Osteoblast (primary cell): ENCODE data around the gene HOMEZ. TPM values are rescaled to one million over a fixed set of nuclear protein-coding genes. Genes with fewer than 3 reads are reported as not detected.
"Not testable (repeated sequence)": the region's sequence is repeated elsewhere in the genome, so short reads cannot be mapped to it uniquely, and the experiment has no call there.

Source experiments
- DNase-seq: peaks from one replicate; pipeline ENCODE4 v3.0.0; 2011; ENCODE audit warnings: low spot score, mixed read lengths; ENCODE audit not compliant: insufficient read length; ENCODE audit errors: missing footprints
- H2AFZ ChIP-seq: 2 replicates; pipeline ENCODE4 v1.6.0; 2011; ENCODE audit warnings: mild to moderate bottlenecking, low read length
- H3K27ac ChIP-seq: 2 replicates; pipeline ENCODE4 v1.5.1; 2011; ENCODE audit warnings: mild to moderate bottlenecking, low read depth, low read length, moderate library complexity
- H3K27me3 ChIP-seq: 2 replicates; pipeline ENCODE4 v1.6.0; 2012; ENCODE audit warnings: mild to moderate bottlenecking, control low read depth, inconsistent platforms, low read length, moderate library complexity; ENCODE audit not compliant: insufficient read depth
- H3K36me3 ChIP-seq: 2 replicates; pipeline ENCODE4 v1.5.1; 2011; ENCODE audit warnings: mild to moderate bottlenecking, low read length, control low read depth, moderate library complexity; ENCODE audit not compliant: insufficient read depth
- H3K4me1 ChIP-seq: 2 replicates; pipeline ENCODE4 v1.5.1; 2011; ENCODE audit warnings: mild to moderate bottlenecking, low read length, control low read depth, moderate library complexity; ENCODE audit not compliant: insufficient read depth
- H3K4me2 ChIP-seq: 2 replicates; pipeline ENCODE4 v1.6.0; 2011; ENCODE audit warnings: mild to moderate bottlenecking, low read length; ENCODE audit not compliant: insufficient read depth
- H3K4me3 ChIP-seq: fragments of 200-600 bp; sonication (generic); 3 replicates; pipeline ENCODE4 v1.5.1; 2012; ENCODE audit warnings: mild to moderate bottlenecking, low read length, inconsistent platforms; ENCODE audit not compliant: insufficient read depth
- H3K79me2 ChIP-seq: 2 replicates; pipeline ENCODE4 v1.6.0; 2012; ENCODE audit warnings: mild to moderate bottlenecking, low read length, control low read depth, inconsistent platforms; ENCODE audit not compliant: insufficient read depth
- H3K9me3 ChIP-seq: 2 replicates; pipeline ENCODE4 v1.5.1; 2011; ENCODE audit warnings: low read depth, low read length, control low read depth
- H4K20me1 ChIP-seq: 2 replicates; pipeline ENCODE4 v1.6.0; 2012; ENCODE audit warnings: mild to moderate bottlenecking, low read length, control low read depth; ENCODE audit not compliant: insufficient read depth
- total RNA-seq: library from RNA; depleted of rRNA; stranded (reverse); fragments of >200 nt; gene quantifications from 2 replicates; pipeline ENCODE4 v1.2.3, GENCODE V29; 2012
- TF ChIP-seq, protein P1 (sequence below): IDR thresholded peaks from 2 replicates; pipeline ENCODE4 v1.5.1; 2011; ENCODE audit warnings: mild to moderate bottlenecking, low read depth, low read length, moderate library complexity; ENCODE audit errors: extremely low read depth

HOMEZ gene
- total RNA-seq, 1 donor = 5.4 TPM

DNA sequence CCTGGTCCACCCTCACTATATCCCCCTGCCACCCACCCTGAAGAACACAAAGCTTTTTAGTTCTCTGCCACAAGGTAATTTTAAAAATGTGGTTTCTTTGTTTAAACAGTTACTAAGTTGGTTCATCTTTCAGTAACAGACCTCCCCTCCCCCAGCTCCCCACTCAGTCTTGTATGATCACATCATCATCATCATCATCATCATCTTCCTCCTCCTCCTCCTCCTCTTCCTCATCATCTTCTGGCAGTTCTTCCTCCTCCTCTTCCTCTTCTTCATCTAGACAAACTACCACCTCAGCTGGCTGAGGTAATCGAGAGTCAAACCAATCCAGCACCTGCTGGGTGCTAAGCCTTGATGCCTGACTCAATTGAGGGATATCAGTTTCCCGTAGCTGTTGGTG is 10.5 kb downstream of the HOMEZ start:
- Histone ChIP-seq H4K20me1 (no peaks in the 10 kb centered on the region), H3K79me2 (no peaks in the 10 kb centered on the region), H2AFZ (no peak overlapping the region), H3K9me3 (no peaks in the 10 kb centered on the region), H3K36me3 (no peaks in the 10 kb centered on the region), H3K27ac (no peak overlapping the region), H3K27me3 (no peaks in the 10 kb centered on the region), H3K4me1 (no peaks in the 10 kb centered on the region), H3K4me3 (no peak overlapping the region), H3K4me2 (no peak overlapping the region)
- TF ChIP-seq, protein P1, sequence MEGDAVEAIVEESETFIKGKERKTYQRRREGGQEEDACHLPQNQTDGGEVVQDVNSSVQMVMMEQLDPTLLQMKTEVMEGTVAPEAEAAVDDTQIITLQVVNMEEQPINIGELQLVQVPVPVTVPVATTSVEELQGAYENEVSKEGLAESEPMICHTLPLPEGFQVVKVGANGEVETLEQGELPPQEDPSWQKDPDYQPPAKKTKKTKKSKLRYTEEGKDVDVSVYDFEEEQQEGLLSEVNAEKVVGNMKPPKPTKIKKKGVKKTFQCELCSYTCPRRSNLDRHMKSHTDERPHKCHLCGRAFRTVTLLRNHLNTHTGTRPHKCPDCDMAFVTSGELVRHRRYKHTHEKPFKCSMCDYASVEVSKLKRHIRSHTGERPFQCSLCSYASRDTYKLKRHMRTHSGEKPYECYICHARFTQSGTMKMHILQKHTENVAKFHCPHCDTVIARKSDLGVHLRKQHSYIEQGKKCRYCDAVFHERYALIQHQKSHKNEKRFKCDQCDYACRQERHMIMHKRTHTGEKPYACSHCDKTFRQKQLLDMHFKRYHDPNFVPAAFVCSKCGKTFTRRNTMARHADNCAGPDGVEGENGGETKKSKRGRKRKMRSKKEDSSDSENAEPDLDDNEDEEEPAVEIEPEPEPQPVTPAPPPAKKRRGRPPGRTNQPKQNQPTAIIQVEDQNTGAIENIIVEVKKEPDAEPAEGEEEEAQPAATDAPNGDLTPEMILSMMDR = no peak
- DNase-seq = no peak

DNA sequence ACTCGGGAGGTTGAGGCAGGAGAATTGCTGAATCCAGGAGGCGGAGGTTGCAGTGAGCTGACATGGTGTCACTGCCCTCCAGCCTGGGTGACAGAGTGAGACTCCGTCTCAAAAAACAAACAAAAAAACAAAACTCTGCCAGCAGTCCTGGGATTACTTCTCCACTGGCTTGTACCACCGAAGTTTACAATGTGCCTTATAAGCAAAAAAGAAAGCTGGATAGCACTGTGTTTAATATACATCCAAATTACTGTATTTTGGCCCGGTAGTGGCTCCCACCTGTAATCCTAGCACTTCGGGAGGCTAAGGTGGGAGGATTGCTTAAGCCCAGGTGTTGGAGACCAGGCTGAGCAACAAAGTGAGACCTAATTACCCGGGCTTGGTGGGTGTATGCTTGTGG is 16.7 kb downstream of the HOMEZ start:
- no peak for DNase-seq
- no peak overlapping the region for H3K27ac ChIP-seq
- no peaks in the 10 kb centered on the region for H4K20me1 ChIP-seq
- H3K4me3 ChIP-seq = no peak overlapping the region
- peaks cover 5% of the 10 kb centered on the region for H3K27me3 ChIP-seq
- TF ChIP-seq, protein P1 = no peak
- no peaks in the 10 kb centered on the region for H3K4me1 ChIP-seq
- no peak overlapping the region for H2AFZ ChIP-seq
- no peaks in the 10 kb centered on the region for H3K36me3 ChIP-seq
- no peak overlapping the region for H3K4me2 ChIP-seq
- no peaks in the 10 kb centered on the region for H3K9me3 ChIP-seq
- no peaks in the 10 kb centered on the region for H3K79me2 ChIP-seq

DNA sequence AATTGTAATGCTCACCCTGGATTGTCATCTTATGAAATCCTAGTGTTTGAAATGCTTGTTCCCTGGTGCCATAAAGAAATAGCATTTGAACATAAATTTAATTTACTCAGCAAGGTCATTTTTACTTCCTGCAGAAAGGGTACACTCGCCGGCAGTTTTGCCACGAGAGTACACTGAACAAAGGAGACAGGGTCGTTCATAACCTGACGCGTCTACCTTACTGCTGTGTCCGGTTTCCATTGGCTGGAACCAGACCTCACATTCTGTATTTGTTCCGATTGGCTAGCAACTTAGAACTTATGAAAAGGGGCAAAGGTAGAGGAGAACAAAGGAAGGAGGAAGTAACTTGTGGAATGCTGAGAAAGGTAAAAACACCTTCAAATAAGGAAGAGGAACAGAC is 25.1 kb downstream of the HOMEZ start:
- not testable (repeated sequence) for H3K9me3 ChIP-seq, H4K20me1 ChIP-seq, H3K4me3 ChIP-seq, H2AFZ ChIP-seq, H3K4me2 ChIP-seq, H3K36me3 ChIP-seq, H3K27ac ChIP-seq, H3K4me1 ChIP-seq, DNase-seq, H3K79me2 ChIP-seq
- H3K27me3 ChIP-seq = peaks cover 21% of the 10 kb centered on the region

DNA sequence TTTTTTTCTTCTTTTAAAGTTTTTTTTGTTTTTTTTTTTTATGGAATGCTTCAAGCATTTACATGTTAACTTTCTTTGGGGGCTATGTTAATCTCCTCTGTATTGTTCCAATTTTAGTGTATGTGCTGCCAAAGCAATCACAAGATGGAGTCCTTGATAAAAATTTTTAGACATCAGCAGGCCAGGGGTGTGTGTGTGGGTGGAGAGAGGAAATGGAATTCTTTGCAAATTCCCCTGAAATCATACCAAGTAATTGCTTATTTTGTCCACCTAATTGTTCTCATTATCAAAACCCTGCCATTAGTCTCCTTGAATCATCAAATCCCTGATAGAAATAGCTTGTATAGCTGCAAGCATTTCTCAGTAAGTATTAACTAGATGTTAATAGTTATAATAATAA is 26.5 kb downstream of the HOMEZ start:
- H3K4me1 ChIP-seq = no peaks in the 10 kb centered on the region
- peaks cover 19% of the 10 kb centered on the region for H3K27me3 ChIP-seq
- no peak overlapping the region for H2AFZ ChIP-seq
- H3K36me3 ChIP-seq = no peaks in the 10 kb centered on the region
- H3K9me3 ChIP-seq = no peaks in the 10 kb centered on the region
- TF ChIP-seq, protein P1 = no peak
- H3K4me3 ChIP-seq = no peak overlapping the region
- no peak overlapping the region for H3K4me2 ChIP-seq
- no peaks in the 10 kb centered on the region for H4K20me1 ChIP-seq
- H3K27ac ChIP-seq = no peak overlapping the region
- no peak for DNase-seq
- H3K79me2 ChIP-seq = no peaks in the 10 kb centered on the region
